Dermis blood vessel endothelial cell (primary cell): Measurements from ENCODE around the gene ARHGEF28. TPM values are rescaled to one million over a fixed set of nuclear protein-coding genes. Genes with fewer than 3 reads are reported as not detected.
A peak's percentile ranks its signal among the peaks of the same experiment; 100 is the strongest.

Experiments used
- DNase-seq: peaks from one replicate; pipeline ENCODE4 v3.0.0; 2010
- total RNA-seq: library from RNA; depleted of rRNA; stranded (reverse); fragments of >200 nt; gene quantifications from 2 replicates; pipeline ENCODE4 v1.2.3, GENCODE V29; 2014

Gene ARHGEF28
- total RNA-seq, 1 donor from 2014 or later = 151 TPM

GRCh38 chr5:73821003-73821402 lies 195.0 kb downstream of the ARHGEF28 start:
- peak; percentile 36 for DNase-seq

- no peak for DNase-seq
Observed at GRCh38 chr5:73822278-73822988, 196.4 kb downstream of the ARHGEF28 start.

- peak; percentile 41 for DNase-seq
Observed at GRCh38 chr5:73822989-73823339, 197.0 kb downstream of the ARHGEF28 start.

- peak; percentile 35 for DNase-seq
Observed at GRCh38 chr5:73823508-73823925, 197.5 kb downstream of the ARHGEF28 start.

- DNase-seq = no peak
Observed at GRCh38 chr5:73825199-73825598, 199.2 kb downstream of the ARHGEF28 start.

- DNase-seq = no peak
Observed at GRCh38 chr5:73825736-73826135, 199.7 kb downstream of the ARHGEF28 start.

GRCh38 chr5:73826301-73827105 lies 200.5 kb downstream of the ARHGEF28 start:
- DNase-seq = no peak

- no peak for DNase-seq
Observed at GRCh38 chr5:73827106-73827450, 201.1 kb downstream of the ARHGEF28 start.

- no peak for DNase-seq
Observed at GRCh38 chr5:73828465-73828864, 202.5 kb downstream of the ARHGEF28 start.

- DNase-seq = no peak
Observed at GRCh38 chr5:73830646-73831045, 204.7 kb downstream of the ARHGEF28 start.

- no peak for DNase-seq
Observed at GRCh38 chr5:73831066-73831465, 205.1 kb downstream of the ARHGEF28 start.

- DNase-seq = no peak
Observed at GRCh38 chr5:73834693-73835092, 208.7 kb downstream of the ARHGEF28 start.

- DNase-seq = peak; percentile 44
Observed at GRCh38 chr5:73835726-73836125, 209.7 kb downstream of the ARHGEF28 start.

GRCh38 chr5:73836607-73837006 lies 210.6 kb downstream of the ARHGEF28 start:
- no peak for DNase-seq

- DNase-seq = no peak
Observed at GRCh38 chr5:73838901-73839300, 212.9 kb downstream of the ARHGEF28 start.

GRCh38 chr5:73841641-73842040 lies 215.6 kb downstream of the ARHGEF28 start:
- peak; percentile 56 for DNase-seq

- DNase-seq = no peak
Observed at GRCh38 chr5:73844165-73844564, 218.2 kb downstream of the ARHGEF28 start.

- DNase-seq = no peak
Observed at GRCh38 chr5:73851471-73852181, 225.6 kb downstream of the ARHGEF28 start.

GRCh38 chr5:73853091-73853490 lies 227.1 kb downstream of the ARHGEF28 start:
- peak; percentile 19 for DNase-seq

GRCh38 chr5:73856997-73857396 lies 231.0 kb downstream of the ARHGEF28 start:
- peak; percentile 44 for DNase-seq

GRCh38 chr5:73857446-73857845 lies 231.4 kb downstream of the ARHGEF28 start:
- DNase-seq = no peak

- DNase-seq = no peak
Observed at GRCh38 chr5:73858054-73858453, 232.1 kb downstream of the ARHGEF28 start.

- no peak for DNase-seq
Observed at GRCh38 chr5:73858776-73859175, 232.8 kb downstream of the ARHGEF28 start.

GRCh38 chr5:73859696-73860095 lies 233.7 kb downstream of the ARHGEF28 start:
- DNase-seq = no peak
